Activated CD4-positive, CD25-positive, alpha-beta regulatory T cell treated with anti-CD3 and anti-CD28 coated beads, Interleukin-2, amount 50 U/mL, for 24 hours (primary cell): ENCODE data around the gene TCEAL8.

Experiments used
- ATAC-seq, 2 donors: fragments of 150-1000 bp; cut with Tn5 transposase; one replicate each; pipeline ENCODE4 v1.10.0; 2021; ENCODE audit warnings: mild to moderate bottlenecking in 1 of 2, moderate library complexity in 1 of 2

The TCEAL8 gene

DNA sequence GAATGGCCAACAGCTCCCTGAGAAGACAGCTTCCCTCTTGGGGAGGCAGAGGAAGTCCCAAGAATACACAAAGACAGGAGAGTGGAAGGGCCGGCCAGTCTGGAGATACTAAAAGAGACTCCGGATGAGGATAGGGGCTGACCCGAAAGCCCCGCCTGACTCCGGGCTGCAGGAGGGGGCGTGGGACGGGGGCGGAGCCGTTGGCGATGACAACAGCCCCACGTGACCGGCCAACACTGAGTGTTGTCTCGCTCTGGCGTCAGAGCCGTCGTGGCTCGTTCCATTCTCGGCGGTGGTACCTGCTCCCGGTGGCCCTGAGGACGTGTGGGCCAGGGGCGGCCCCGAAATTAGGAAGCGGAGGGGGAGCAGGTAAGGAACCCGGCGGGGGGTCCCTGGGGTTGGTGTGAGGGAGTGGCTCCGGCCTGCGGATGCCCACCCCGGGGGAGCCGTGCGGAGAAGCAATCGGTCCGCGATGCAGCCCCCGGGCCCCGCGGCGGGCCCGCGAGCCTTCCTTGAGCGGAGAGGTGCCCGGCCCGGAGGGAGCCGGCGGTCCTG is 40.0 kb downstream of the TCEAL8 start, which contains the start of gene BEX4:
TSS of gene BEX4 (plus strand) at position 239 of the 555 bp plus-strand sequence. CDS start 1,046 bp downstream, outside the sequence.
- peak; percentile 92 for ATAC-seq

DNA sequence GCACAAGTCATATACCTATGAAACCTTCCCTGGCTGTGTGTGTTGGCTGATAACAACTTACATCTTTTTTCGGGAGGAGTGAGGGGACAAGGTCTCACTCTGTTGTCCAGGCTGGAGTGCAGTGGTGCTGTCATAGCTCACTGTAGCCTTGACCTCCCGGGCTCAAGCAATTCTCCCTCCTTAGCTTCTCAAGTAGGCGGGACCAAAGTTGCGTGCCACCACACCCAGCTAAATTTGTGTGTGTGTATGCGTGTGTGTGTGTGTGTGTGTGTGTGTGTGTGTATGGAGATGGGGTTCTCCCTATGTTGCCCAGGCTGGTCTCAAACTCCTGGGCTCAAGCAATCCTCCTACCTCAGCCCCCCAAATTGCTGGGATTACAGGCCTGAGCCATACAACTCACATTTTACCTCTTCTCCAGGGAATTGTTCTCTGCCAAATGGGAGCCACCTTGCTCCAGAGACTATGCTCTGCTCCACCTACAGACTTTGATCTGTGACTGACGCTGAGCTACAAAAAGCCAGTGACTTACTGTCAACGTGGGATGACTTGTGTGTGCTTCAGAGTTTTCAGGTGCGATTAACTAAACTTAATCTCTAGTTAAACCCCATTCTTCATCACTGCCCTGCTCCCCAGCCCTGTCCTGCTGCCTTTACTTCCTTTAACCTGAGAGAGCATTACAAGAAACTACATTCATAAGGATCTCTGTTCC is 42.1 kb downstream of the TCEAL8 start:
- ATAC-seq: no peak

DNA sequence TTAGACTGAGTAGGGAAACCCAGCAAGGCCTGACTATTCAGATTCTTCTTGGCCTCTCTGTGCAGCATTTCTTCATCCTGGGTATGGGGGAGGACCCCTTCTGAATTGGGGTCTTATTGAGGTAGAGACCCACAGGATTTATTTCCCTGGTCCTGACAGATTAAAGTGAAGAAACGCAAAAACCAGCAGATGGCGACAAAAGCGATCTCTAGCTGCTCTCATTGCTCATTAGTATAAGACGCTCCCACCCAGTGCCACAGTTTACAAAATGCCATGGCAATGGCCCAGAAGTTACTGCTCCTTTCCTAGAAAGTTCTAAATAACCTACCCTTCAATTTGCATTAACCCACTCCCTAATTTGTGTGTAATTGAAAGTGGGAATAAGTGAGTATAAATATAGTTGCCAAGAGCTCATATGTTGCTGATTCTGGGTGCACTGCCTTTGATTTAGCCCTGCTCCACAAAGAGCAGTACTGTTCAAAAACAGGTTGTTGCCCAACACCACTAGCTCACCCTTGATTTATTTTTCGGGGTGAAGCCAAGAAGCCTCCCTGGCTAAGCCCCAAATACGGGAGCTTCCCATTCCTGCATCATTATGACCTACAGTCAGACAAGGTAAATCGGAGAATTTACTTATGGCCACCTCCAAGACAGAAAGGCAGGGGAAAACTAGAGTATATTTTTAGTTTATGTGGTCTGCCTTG is 43.8 kb downstream of the TCEAL8 start:
- ATAC-seq: peak in 1 of 2 donors; percentile 41

DNA sequence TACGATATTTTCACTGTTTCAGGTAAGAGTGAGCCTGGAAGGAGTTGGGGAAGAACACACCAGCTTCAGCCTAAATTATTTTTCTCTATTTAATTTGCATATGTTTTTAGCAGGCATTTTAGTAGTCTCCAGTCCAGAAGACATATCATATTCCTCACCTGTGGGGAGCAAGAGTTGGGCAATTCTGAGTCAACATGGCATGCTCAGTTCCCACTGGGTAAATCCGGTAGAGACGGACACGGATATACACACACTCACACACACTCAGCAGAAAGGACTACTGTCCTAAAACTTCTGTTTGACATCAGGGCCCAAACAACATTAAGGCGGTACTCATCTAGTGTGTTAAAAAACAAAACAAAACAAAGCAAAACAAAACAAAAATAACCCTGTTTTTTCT is 44.9 kb downstream of the TCEAL8 start:
- no peak for ATAC-seq
